ENCODE measurements around the gene PPP1CC. TPM values are rescaled to one million over a fixed set of nuclear protein-coding genes. Genes with fewer than 3 reads are reported as not detected.

PPP1CC gene
- total and polyA plus RNA-seq, 2 of the 4 experiments (the other 2 are of a cell fraction): 71.0 to 126 TPM

- Histone ChIP-seq H3K4me1 (ENCODE audit: control insufficient read depth, insufficient read depth, low read length) (peaks cover 9% of the 10 kb centered on the region; the same call in 1 of the 2 replicates), H4K20me1 (ENCODE audit: insufficient read depth, low read length) (peaks cover 77% of the 10 kb centered on the region), H3K9me1 (ENCODE audit: insufficient read depth, low read length) (peaks cover 16% of the 10 kb centered on the region), H2BK120ac (ENCODE audit: low read depth, low read length) (no peak overlapping the region), H3K9me3 (ENCODE audit: control insufficient read depth, insufficient read depth, low read length) (no peaks in the 10 kb centered on the region), H3K56ac (ENCODE audit: extremely low read depth, insufficient read depth, low read length) (no peak overlapping the region), H3K27ac (ENCODE audit: insufficient read depth, low read length) (no peak overlapping the region), H2BK5ac (ENCODE audit: low read depth, low read length, poor library complexity, severe bottlenecking) (no peak overlapping the region), H3K4me3 (ENCODE audit: insufficient read depth, low read depth, low read length) (no peak overlapping the region), H3K18ac (ENCODE audit: low read depth, low read length) (no peak overlapping the region), H2BK20ac (ENCODE audit: low read depth, low read length) (no peak overlapping the region), H3K27me3 (ENCODE audit: control insufficient read depth, insufficient read depth, low read length) (no peaks in the 10 kb centered on the region), H3K23ac (ENCODE audit: low read depth, low read length) (peak overlapping the region; percentile 64; the same call in 1 of the 2 replicates), H3K4me2 (ENCODE audit: low read depth, low read length) (no peak overlapping the region), H2AK5ac (ENCODE audit: low read depth, low read length) (no peak overlapping the region), H4K8ac (ENCODE audit: low read depth in 2 of 2, low read length in 2 of 2) (no peak overlapping the region), H3K79me1 (ENCODE audit: low read depth in 1 of 2, low read length in 2 of 2) (peaks cover 0 to 47% of the 10 kb centered on the region in 2 experiments; a peak in 3 of 4 replicates), H2BK15ac (ENCODE audit: low read depth, low read length) (no peak overlapping the region), H2AK9ac (replicated peaks; ENCODE audit: low read depth, low read length, poor library complexity) (no peak overlapping the region), H2AFZ (replicated peaks; ENCODE audit: low read length, poor library complexity) (no peak overlapping the region), H4K5ac (ENCODE audit: low read depth, low read length) (no peak overlapping the region), H3K14ac (replicated peaks; ENCODE audit: low read depth, low read length) (no peak overlapping the region; the same call in 1 of the 2 replicates), H4K91ac (ENCODE audit: insufficient read depth, low read depth, low read length) (no peak overlapping the region), H3K4ac (ENCODE audit: low read depth, low read length) (no peak overlapping the region), H3K9ac (ENCODE audit: low read depth, low read length) (no peak overlapping the region), H3K36me3 (ENCODE audit: control insufficient read depth, insufficient read depth, low read length) (peaks cover 21% of the 10 kb centered on the region)
- no peak for TF ChIP-seq MXI1 (IDR thresholded peaks at IDR 0.05; ENCODE audit: borderline replicate concordance, low read depth, low read length)
- no peak for TF ChIP-seq MAFK (IDR thresholded peaks at IDR 0.05; ENCODE audit: low read depth, low read length)
- TF ChIP-seq FOS (IDR thresholded peaks at IDR 0.05; ENCODE audit: low read depth, low read length): no peak
- no peak for TF ChIP-seq POLR2A (IDR thresholded peaks at IDR 0.05; ENCODE audit: low read depth, low read length)
- no peak for TF ChIP-seq NFE2L2 (IDR thresholded peaks at IDR 0.05; ENCODE audit: low read depth, low read length)
- no peak for TF ChIP-seq RFX5 (IDR thresholded peaks at IDR 0.05; ENCODE audit: low read depth, low read length)
- no peak for TF ChIP-seq RAD21 (IDR thresholded peaks at IDR 0.05; ENCODE audit: low read length)
- TF ChIP-seq ELK1 (IDR thresholded peaks at IDR 0.05; ENCODE audit: borderline replicate concordance, low read depth, low read length): no peak
- no peak for TF ChIP-seq BHLHE40 (IDR thresholded peaks at IDR 0.05; ENCODE audit: low read depth, low read length)
- TF ChIP-seq CHD1 (IDR thresholded peaks at IDR 0.05; ENCODE audit: low read depth, low read length): no peak
- no peak for TF ChIP-seq CTCF (conservative IDR thresholded peaks at IDR 0.05; ENCODE audit: low read depth, low read length)
- no peak for TF ChIP-seq SMC3 (IDR thresholded peaks at IDR 0.05; ENCODE audit: low read depth, low read length)
- no peak for TF ChIP-seq RCOR1 (IDR thresholded peaks at IDR 0.05; ENCODE audit: insufficient replicate concordance, low read length)
- no peak for TF ChIP-seq USF2 (IDR thresholded peaks at IDR 0.05; ENCODE audit: low read depth, low read length)
- TF ChIP-seq MAZ (IDR thresholded peaks at IDR 0.05; ENCODE audit: borderline replicate concordance, low read depth, low read length): no peak
- TF ChIP-seq CEBPB (IDR thresholded peaks at IDR 0.05; ENCODE audit: low read depth, low read length): no peak
- WGBS, 2 experiments (ENCODE audit: extremely low coverage in 2 of 2, insufficient read length in 1 of 2): no CpG with 5 or more reads among the region's 1 CpG
- BruUV-seq (replicated peaks): no TSS peak
- 0 out of 2 replicates have a peak, but pooled peaks have one; percentile 27 for ATAC-seq (ENCODE audit: low read depth)
- in situ Hi-C loops (cut with MboI; ENCODE audit: low sequenced_read_pairs) (no loop called here), dilution Hi-C loops (cut with HindIII; ENCODE audit: low sequenced_read_pairs, unreplicated experiment) (no loop called here), intact Hi-C loops (cut with micrococcal nuclease) (no loop called here)
- DNase-seq: no peak
- POLR2A ChIA-PET (ENCODE audit: unreplicated experiment): no interaction called here
- CTCF ChIA-PET: interaction anchor here (1.0 kb wide), 1 partner anchor 154 kb away, joined by 3 read pairs; no protein-coding TSS in a partner anchor
These were observed 8.8 kb downstream of the PPP1CC start for GRCh38 chr12:110733900-110734299.
